Right lobe of liver (tissue), 6 donors: ENCODE results near the gene APP. TPM values are rescaled to one million over a fixed set of nuclear protein-coding genes. Genes with fewer than 3 reads are reported as not detected.
A peak's percentile ranks its signal among the peaks of the same experiment; 100 is the strongest.

Source experiments
- ATAC-seq, 4 donors: fragments of 200-7000 bp; cut with Tn5 transposase; one replicate each; pipeline ENCODE4 v1.9.1; 2020; ENCODE audit warnings: mild to moderate bottlenecking in 4 of 4, moderate library complexity in 4 of 4
- DNase-seq, 3 donors: peaks; one replicate each; pipeline ENCODE4 v3.0.0-alpha.2; 2020
- H3K27ac ChIP-seq, 3 donors: fragments of 200-600 bp; one replicate each; pipeline ENCODE4 v1.8.0; 2022
- H3K27me3 ChIP-seq, 2 donors: fragments of 200-600 bp; one replicate each; pipeline ENCODE4 v1.8.0; 2022
- H3K36me3 ChIP-seq, 4 donors: fragments of 200-600 bp; sonication (generic) in 1 of 4; one replicate each; pipeline versions ENCODE4 v1.5.1 to v1.8.0; 2017 to 2022; ENCODE audit warnings: control low read depth in 1 of 4
- H3K4me1 ChIP-seq, 4 donors: fragments of 200-600 bp; sonication (generic) in 1 of 4; one replicate each; pipeline versions ENCODE4 v1.5.1 to v1.8.0; 2017 to 2022; ENCODE audit warnings: control low read depth in 1 of 4
- H3K4me3 ChIP-seq, 3 donors: fragments of 200-600 bp; one replicate each; pipeline ENCODE4 v1.8.0; 2022
- H3K9me3 ChIP-seq, 4 donors: fragments of 200-600 bp; sonication (generic) in 1 of 4; one replicate each; pipeline versions ENCODE4 v1.5.1 to v1.8.0; 2017 to 2022; ENCODE audit warnings: control low read depth in 1 of 4
- POLR2A ChIP-seq: fragments of 450-650 bp; IDR thresholded peaks from one replicate; pipeline ENCODE4 v1.6.1; 2017; ENCODE audit warnings: antibody characterized with exemption, mild to moderate bottlenecking
- WGBS: methylation state at CpG from one replicate; pipeline ENCODE4 v1.1.6; 2018; ENCODE audit warnings: low coverage, low lambda C conversion rate; ENCODE audit not compliant: insufficient coverage; ENCODE audit errors: missing lambda C conversion rate; 5-methylcytosine and 5-hydroxymethylcytosine counted together
- intact Hi-C, 2 donors: fragments of 100-400 bp; cut with DNase I; formaldehyde crosslinking; loops; one replicate each; pipeline versions ENCODE4 v1.11.2 to v1.14.1; 2022
- total RNA-seq, 6 experiments: library from RNA; depleted of rRNA in 2 of 6; stranded (reverse); fragments of >200 nt in 2 of 6; fragmentation: NEBNext Ultra II Directional in 3 of 6; extraction: Animal tissue kit (Norgen Biotek cat#: 25700) in 3 of 6; gene quantifications; one replicate each; pipeline versions ENCODE4 v1.1.0 to v1.2.4, GENCODE V29; 2016 to 2023
- TF ChIP-seq, protein P1 (sequence below), 4 donors: fragments of 200-600 bp in 3 of 4; fragments of 450-650 bp in 1 of 4; IDR thresholded peaks; one replicate each; pipeline versions ENCODE4 v1.5.1 to v1.8.0; 2016 to 2022; ENCODE audit warnings: antibody characterized with exemption in 4 of 4, mild to moderate bottlenecking in 2 of 4
- donor health status: DM: no; HTN: yes; CAD: no.
- donor health status: DM: no; HTN: no; CAD: no.
- donor health status: DM: no; HTN: no; CAD: no.
- donor health status: DM: no; HTN: yes; CAD: no.
- donor health status: DM: no; HTN: yes; CAD: no.

Gene APP
- total RNA-seq, 6 experiments from 2014 or later: 127 to 262 (median 208) TPM

DNA sequence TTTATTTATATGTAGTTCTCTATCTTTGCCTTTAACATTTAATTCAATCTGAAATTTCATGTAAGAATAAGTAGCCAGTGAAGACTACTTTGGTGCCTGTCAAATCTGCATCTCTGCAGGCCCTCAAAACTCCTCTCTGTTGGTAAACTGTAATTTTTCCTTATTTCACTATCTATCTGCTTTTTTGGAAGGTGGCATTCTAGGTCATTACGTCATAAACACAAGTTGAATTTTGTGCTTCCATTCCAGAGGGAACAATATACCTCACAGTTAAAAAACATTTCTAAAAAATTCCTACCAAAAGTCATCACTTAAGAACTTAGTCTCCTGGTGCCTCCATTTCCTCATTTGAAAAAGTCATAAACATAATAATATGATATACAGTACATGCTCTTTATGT, 259.8 kb downstream of the APP start:
- TF ChIP-seq POLR2A: no peak
- TF ChIP-seq, protein P1, sequence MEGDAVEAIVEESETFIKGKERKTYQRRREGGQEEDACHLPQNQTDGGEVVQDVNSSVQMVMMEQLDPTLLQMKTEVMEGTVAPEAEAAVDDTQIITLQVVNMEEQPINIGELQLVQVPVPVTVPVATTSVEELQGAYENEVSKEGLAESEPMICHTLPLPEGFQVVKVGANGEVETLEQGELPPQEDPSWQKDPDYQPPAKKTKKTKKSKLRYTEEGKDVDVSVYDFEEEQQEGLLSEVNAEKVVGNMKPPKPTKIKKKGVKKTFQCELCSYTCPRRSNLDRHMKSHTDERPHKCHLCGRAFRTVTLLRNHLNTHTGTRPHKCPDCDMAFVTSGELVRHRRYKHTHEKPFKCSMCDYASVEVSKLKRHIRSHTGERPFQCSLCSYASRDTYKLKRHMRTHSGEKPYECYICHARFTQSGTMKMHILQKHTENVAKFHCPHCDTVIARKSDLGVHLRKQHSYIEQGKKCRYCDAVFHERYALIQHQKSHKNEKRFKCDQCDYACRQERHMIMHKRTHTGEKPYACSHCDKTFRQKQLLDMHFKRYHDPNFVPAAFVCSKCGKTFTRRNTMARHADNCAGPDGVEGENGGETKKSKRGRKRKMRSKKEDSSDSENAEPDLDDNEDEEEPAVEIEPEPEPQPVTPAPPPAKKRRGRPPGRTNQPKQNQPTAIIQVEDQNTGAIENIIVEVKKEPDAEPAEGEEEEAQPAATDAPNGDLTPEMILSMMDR (IDR thresholded peaks at IDR 0.05): no peak
- DNase-seq (no peak), ATAC-seq (no peak)
- Histone ChIP-seq H3K36me3 (no peaks in the 10 kb centered on the region), H3K4me1 (peaks cover 0 to 28% (median 10%) of the 10 kb centered on the region in 4 donors), H3K4me3 (no peak overlapping the region), H3K27ac (no peak overlapping the region), H3K27me3 (no peaks in the 10 kb centered on the region), H3K9me3 (no peaks in the 10 kb centered on the region)
- intact Hi-C loops: no loop called here
- 100% methylated on average over 1 of the region's 1 CpG for WGBS

- TF ChIP-seq, protein P1 (IDR thresholded peaks at IDR 0.05): no peak
- no peak for TF ChIP-seq POLR2A
- no peak for DNase-seq
- WGBS: 89% methylated on average over 5 of the region's 5 CpGs
Observed at GRCh38 chr21:25909341-25909740, 261.2 kb downstream of the APP start.

GRCh38 chr21:25908495-25908894, 262.1 kb downstream of the APP start:
- H3K27me3 ChIP-seq: no peaks in the 10 kb centered on the region
- 80% methylated on average over 5 of the region's 5 CpGs for WGBS
- peaks cover 0 to 28% (median 10%) of the 10 kb centered on the region in 4 donors for H3K4me1 ChIP-seq
- no peak overlapping the region for H3K27ac ChIP-seq
- no peaks in the 10 kb centered on the region for H3K9me3 ChIP-seq
- TF ChIP-seq POLR2A: no peak
- TF ChIP-seq, protein P1 (IDR thresholded peaks at IDR 0.05): no peak
- H3K4me3 ChIP-seq: no peak overlapping the region
- no peaks in the 10 kb centered on the region for H3K36me3 ChIP-seq
- intact Hi-C loops: no loop called here
- no peak for ATAC-seq
- no peak for DNase-seq

More at GRCh38 chr21:25909341-25909740, 261.2 kb downstream of the APP start:
- intact Hi-C loops: no loop called here
- H3K27me3 ChIP-seq: no peaks in the 10 kb centered on the region
- ATAC-seq: no peak
- H3K27ac ChIP-seq: no peak overlapping the region
- H3K4me1 ChIP-seq: peaks cover 0 to 28% (median 10%) of the 10 kb centered on the region in 4 donors
- H3K4me3 ChIP-seq: no peak overlapping the region
- H3K36me3 ChIP-seq: no peaks in the 10 kb centered on the region
- no peaks in the 10 kb centered on the region for H3K9me3 ChIP-seq

GRCh38 chr21:25907573-25908275, 262.8 kb downstream of the APP start:
- Histone ChIP-seq H3K9me3 (no peaks in the 10 kb centered on the region), H3K4me3 (no peak overlapping the region), H3K27ac (peak overlapping the region in 1 of 3 donors; percentile 37), H3K36me3 (no peaks in the 10 kb centered on the region), H3K4me1 (peaks cover 0 to 22% (median 10%) of the 10 kb centered on the region in 4 donors), H3K27me3 (no peaks in the 10 kb centered on the region)
- peak; percentile 36 to 63 (median 56) for ATAC-seq
- TF ChIP-seq POLR2A: no peak
- TF ChIP-seq, protein P1 (IDR thresholded peaks at IDR 0.05): no peak
- WGBS: 9% methylated on average over 3 of the region's 3 CpGs
- intact Hi-C loops: no loop called here
- no peak for DNase-seq
